ENCODE measurements around the gene STK32C. TPM values are rescaled to one million over a fixed set of nuclear protein-coding genes. Genes with fewer than 3 reads are reported as not detected.
"Not testable (repeated sequence)": the region's sequence is repeated elsewhere in the genome, so short reads cannot be mapped to it uniquely, and the experiment has no call there.

Gene STK32C
- total RNA-seq, 1 donor from 2014 or later = 12.9 TPM

DNA sequence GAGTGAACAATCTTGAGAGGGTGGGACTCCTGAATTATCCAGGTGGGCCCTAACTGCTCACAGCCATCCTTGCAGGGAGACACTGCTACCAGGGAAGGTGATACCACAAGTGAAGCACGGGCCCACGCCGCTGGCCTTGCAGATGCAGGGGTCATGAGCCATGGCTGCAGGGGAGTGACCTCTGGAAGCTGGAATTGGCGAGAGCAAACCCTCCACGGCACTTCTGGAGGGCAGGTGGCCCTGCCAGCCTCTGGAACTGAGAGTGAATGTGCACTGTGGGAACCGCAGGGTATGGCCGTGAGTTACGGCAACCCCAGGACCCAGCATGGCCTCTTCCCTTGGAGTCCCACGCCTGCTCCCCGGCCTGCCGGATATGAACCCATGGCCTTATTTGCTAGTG is 37.5 kb downstream of the STK32C start:
- Mint-ChIP-seq H3K27me3 (peaks cover 4% of the 10 kb centered on the region), H3K36me3 (no peaks in the 10 kb centered on the region), H3K4me3 (no peak overlapping the region), H3K27ac (no peak overlapping the region), H3K9me3 (no peaks in the 10 kb centered on the region), H3K4me1 (ENCODE audit: unreplicated experiment) (peaks cover 22% of the 10 kb centered on the region)
- TF ChIP-seq CTCF (conservative IDR thresholded peaks at IDR 0.05) = no peak
- DNase-seq (ENCODE audit: extremely low spot score, unreplicated experiment) = no peak

DNA sequence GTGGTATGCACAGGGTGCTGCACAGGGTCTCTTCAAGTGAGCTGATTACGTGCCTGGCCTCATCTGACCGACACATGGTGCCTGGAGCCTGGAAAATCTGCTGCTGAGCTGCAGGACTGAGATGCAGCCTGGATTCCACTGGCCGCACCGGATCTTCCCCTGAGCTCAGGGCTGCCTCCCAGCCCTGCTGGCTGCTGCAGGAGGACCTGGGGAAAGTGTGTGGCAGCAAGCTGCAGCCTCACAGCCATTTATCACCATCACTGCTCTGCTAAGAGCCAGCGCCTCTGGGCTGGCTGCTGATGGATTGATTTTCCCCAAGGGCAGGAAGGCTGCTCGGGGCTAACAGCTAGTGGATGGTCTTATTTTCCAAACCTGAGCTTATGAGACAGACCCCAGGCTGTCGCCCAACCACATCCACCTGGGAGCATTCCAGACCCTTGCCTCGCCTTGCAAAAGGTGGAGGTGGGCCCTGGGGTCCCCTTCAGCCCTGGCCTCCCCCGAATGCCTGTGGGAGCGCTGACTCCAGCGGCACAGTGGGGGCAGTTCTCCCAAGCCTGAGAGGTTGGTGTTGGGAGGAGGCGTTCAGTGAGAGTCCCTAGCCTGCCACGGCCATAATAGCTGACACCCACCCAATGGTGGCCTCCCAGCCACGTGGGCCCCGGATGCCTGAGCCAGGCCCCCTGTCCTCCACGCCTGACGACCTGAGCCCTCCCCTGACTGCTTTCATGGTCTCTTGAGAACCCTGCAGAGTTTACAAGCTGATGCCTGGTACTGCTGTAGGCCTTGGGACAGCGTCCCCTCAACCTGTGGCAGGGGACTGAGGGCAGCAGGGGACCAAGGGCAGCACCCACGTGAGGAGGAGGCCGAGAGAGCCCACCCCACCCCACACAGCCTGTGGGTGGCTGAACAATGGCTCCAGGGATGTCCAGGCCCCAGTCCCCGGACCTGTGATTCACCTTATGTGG is 38.2 kb downstream of the STK32C start:
- H3K27ac Mint-ChIP-seq = no peak overlapping the region
- H3K4me3 Mint-ChIP-seq = no peak overlapping the region
- no peak for TF ChIP-seq CTCF (conservative IDR thresholded peaks at IDR 0.05)
- H3K36me3 Mint-ChIP-seq = no peaks in the 10 kb centered on the region
- H3K27me3 Mint-ChIP-seq = peaks cover 4% of the 10 kb centered on the region
- no peaks in the 10 kb centered on the region for H3K9me3 Mint-ChIP-seq
- H3K4me1 Mint-ChIP-seq (ENCODE audit: unreplicated experiment) = peaks cover 26% of the 10 kb centered on the region
- DNase-seq (ENCODE audit: extremely low spot score, unreplicated experiment) = no peak

GRCh38 chr10:132267916-132268315 is 39.8 kb downstream of the STK32C start:
- not testable (repeated sequence) for H3K27me3 Mint-ChIP-seq; DNase-seq (ENCODE audit: extremely low spot score, unreplicated experiment); H3K27ac Mint-ChIP-seq; H3K4me3 Mint-ChIP-seq; H3K36me3 Mint-ChIP-seq; H3K9me3 Mint-ChIP-seq
- peaks cover 26% of the 10 kb centered on the region for H3K4me1 Mint-ChIP-seq (ENCODE audit: unreplicated experiment)

- no peaks in the 10 kb centered on the region for H3K9me3 Mint-ChIP-seq
- no peak for DNase-seq (ENCODE audit: extremely low spot score, unreplicated experiment)
Observed at GRCh38 chr10:132266594-132267161, 41.1 kb downstream of the STK32C start.

GRCh38 chr10:132265890-132266496 is 41.8 kb downstream of the STK32C start:
- no peak for DNase-seq (ENCODE audit: extremely low spot score, unreplicated experiment)
- peaks cover 19% of the 10 kb centered on the region for H3K4me1 Mint-ChIP-seq (ENCODE audit: unreplicated experiment)
- peak; percentile 34 for TF ChIP-seq CTCF (conservative IDR thresholded peaks at IDR 0.05)
- H3K9me3 Mint-ChIP-seq = no peaks in the 10 kb centered on the region
- no peak overlapping the region for H3K27ac Mint-ChIP-seq
- H3K4me3 Mint-ChIP-seq = peak overlapping the region; percentile 2
- peaks cover 4% of the 10 kb centered on the region for H3K27me3 Mint-ChIP-seq
- H3K36me3 Mint-ChIP-seq = no peaks in the 10 kb centered on the region

More at GRCh38 chr10:132266594-132267161, 41.1 kb downstream of the STK32C start:
- peaks cover 19% of the 10 kb centered on the region for H3K4me1 Mint-ChIP-seq (ENCODE audit: unreplicated experiment)
- no peak overlapping the region for H3K27ac Mint-ChIP-seq
- peaks cover 4% of the 10 kb centered on the region for H3K27me3 Mint-ChIP-seq
- H3K4me3 Mint-ChIP-seq = peak overlapping the region; percentile 2
- H3K36me3 Mint-ChIP-seq = no peaks in the 10 kb centered on the region
- no peak for TF ChIP-seq CTCF (conservative IDR thresholded peaks at IDR 0.05)
